ENCODE data around the gene NFIA. TPM values are rescaled to one million over a fixed set of nuclear protein-coding genes. Genes with fewer than 3 reads are reported as not detected.

The NFIA gene
- polyA plus RNA-seq, 1 donor (not counting 4 experiments of a cell fraction or from before 2014, with no cell fraction given), result 14.7 TPM

GRCh38 chr1:61088163-61088974 is 6.0 kb downstream of the NFIA start:
- no peak overlapping the region for H3K4me3 ChIP-seq (ENCODE audit: control insufficient read depth in 2 of 3, extremely low read depth in 1 of 3, insufficient read depth in 2 of 3, low read depth in 1 of 3, low read length in 3 of 3)
- FAIRE-seq (no peak), DNase-seq (ENCODE audit: low read depth, low spot score) (no peak)
- no peaks in the 10 kb centered on the region for H4K20me1 ChIP-seq (ENCODE audit: control insufficient read depth, extremely low read depth, insufficient read depth, low read length)
- H3K36me3 ChIP-seq (ENCODE audit: control insufficient read depth in 2 of 2, extremely low read depth in 1 of 2, insufficient read depth in 2 of 2, low read length in 2 of 2), result peaks cover 4% of the 10 kb centered on the region in 2 experiments
- H3K27ac ChIP-seq (ENCODE audit: control insufficient read depth, insufficient read depth, low read length), result no peak overlapping the region
- no peaks in the 10 kb centered on the region for H3K27me3 ChIP-seq (ENCODE audit: control insufficient read depth, extremely low read depth, insufficient read depth, low read length)
- no peak overlapping the region for H3K9ac ChIP-seq (ENCODE audit: control insufficient read depth, extremely low read depth, insufficient read depth, low read length)
- no peaks in the 10 kb centered on the region for H3K9me3 ChIP-seq (ENCODE audit: control insufficient read depth, low read depth, low read length)
- TF ChIP-seq CTCF (optimal IDR thresholded peaks at IDR 0.05 in 1 of 3, IDR thresholded peaks at IDR 0.05 in 1 of 3, conservative IDR thresholded peaks at IDR 0.05 in 1 of 3; ENCODE audit: extremely low read depth in 1 of 3, insufficient read depth in 2 of 3, low read length in 3 of 3) (no peak), EZH2 (IDR thresholded peaks at IDR 0.05; ENCODE audit: low read length) (no peak)
- H3K4me1 ChIP-seq (ENCODE audit: control insufficient read depth, extremely low read depth, insufficient read depth, low read length), result peaks cover 20% of the 10 kb centered on the region
- no peak overlapping the region for H2AFZ ChIP-seq (ENCODE audit: control insufficient read depth, low read length)
- H3K4me2 ChIP-seq (ENCODE audit: control insufficient read depth, extremely low read depth, insufficient read depth, low read depth, low read length), result no peak overlapping the region
- no peaks in the 10 kb centered on the region for H3K9me1 ChIP-seq (ENCODE audit: control insufficient read depth, extremely low read depth, insufficient read depth, low read length)
- peaks cover 75% of the 10 kb centered on the region for H3K79me2 ChIP-seq (ENCODE audit: control insufficient read depth, insufficient read depth, low read length)
- dilution Hi-C loops (cut with MboI; ENCODE audit: extremely low pct_ligation_motif_present, low sequenced_read_pairs), result no loop called here

- Histone ChIP-seq H3K9me1 (ENCODE audit: control insufficient read depth, extremely low read depth, insufficient read depth, low read length) (no peaks in the 10 kb centered on the region), H4K20me1 (ENCODE audit: control insufficient read depth, extremely low read depth, insufficient read depth, low read length) (no peaks in the 10 kb centered on the region), H3K9ac (ENCODE audit: control insufficient read depth, extremely low read depth, insufficient read depth, low read length) (no peak overlapping the region), H3K4me1 (ENCODE audit: control insufficient read depth, extremely low read depth, insufficient read depth, low read length) (peaks cover 20% of the 10 kb centered on the region), H3K27ac (ENCODE audit: control insufficient read depth, insufficient read depth, low read length) (no peak overlapping the region), H2AFZ (ENCODE audit: control insufficient read depth, low read length) (no peak overlapping the region), H3K36me3 (ENCODE audit: control insufficient read depth in 2 of 2, extremely low read depth in 1 of 2, insufficient read depth in 2 of 2, low read length in 2 of 2) (peaks cover 4% of the 10 kb centered on the region in 2 experiments), H3K9me3 (ENCODE audit: control insufficient read depth, low read depth, low read length) (no peaks in the 10 kb centered on the region), H3K27me3 (ENCODE audit: control insufficient read depth, extremely low read depth, insufficient read depth, low read length) (no peaks in the 10 kb centered on the region), H3K4me3 (ENCODE audit: control insufficient read depth in 2 of 3, extremely low read depth in 1 of 3, insufficient read depth in 2 of 3, low read depth in 1 of 3, low read length in 3 of 3) (no peak overlapping the region), H3K4me2 (ENCODE audit: control insufficient read depth, extremely low read depth, insufficient read depth, low read depth, low read length) (no peak overlapping the region), H3K79me2 (ENCODE audit: control insufficient read depth, insufficient read depth, low read length) (peaks cover 72% of the 10 kb centered on the region)
- FAIRE-seq, result peak; percentile 20
- dilution Hi-C loops (cut with MboI; ENCODE audit: extremely low pct_ligation_motif_present, low sequenced_read_pairs), result no loop called here
- no peak for TF ChIP-seq CTCF (optimal IDR thresholded peaks at IDR 0.05 in 1 of 3, IDR thresholded peaks at IDR 0.05 in 1 of 3, conservative IDR thresholded peaks at IDR 0.05 in 1 of 3; ENCODE audit: extremely low read depth in 1 of 3, insufficient read depth in 2 of 3, low read length in 3 of 3)
- TF ChIP-seq EZH2 (IDR thresholded peaks at IDR 0.05; ENCODE audit: low read length), result no peak
- DNase-seq (ENCODE audit: low read depth, low spot score), result no peak
Measured at GRCh38 chr1:61089338-61089737, 7.0 kb downstream of the NFIA start.
